ENCODE results near the gene ZDHHC13.

DNA sequence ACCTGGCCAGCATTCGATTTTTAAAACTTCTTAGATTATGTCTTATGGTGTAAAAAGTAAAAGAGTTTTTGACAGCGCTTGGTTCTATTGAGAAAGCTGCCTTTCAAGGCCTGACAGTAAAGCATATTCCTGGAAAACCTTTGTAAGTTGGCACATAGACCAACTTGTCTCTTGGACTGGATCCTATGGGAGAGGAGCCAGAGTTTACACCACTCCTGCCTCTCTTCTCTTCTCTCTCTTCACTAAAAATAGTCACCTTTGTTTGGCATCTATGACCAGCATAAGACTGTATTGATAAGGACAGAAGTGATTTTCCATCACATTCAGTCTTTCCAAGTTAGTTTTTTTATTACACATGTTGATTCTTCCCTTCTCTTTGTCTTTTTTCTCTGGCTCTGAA is 51.1 kb downstream of the ZDHHC13 start:
- TF ChIP-seq, protein P1, sequence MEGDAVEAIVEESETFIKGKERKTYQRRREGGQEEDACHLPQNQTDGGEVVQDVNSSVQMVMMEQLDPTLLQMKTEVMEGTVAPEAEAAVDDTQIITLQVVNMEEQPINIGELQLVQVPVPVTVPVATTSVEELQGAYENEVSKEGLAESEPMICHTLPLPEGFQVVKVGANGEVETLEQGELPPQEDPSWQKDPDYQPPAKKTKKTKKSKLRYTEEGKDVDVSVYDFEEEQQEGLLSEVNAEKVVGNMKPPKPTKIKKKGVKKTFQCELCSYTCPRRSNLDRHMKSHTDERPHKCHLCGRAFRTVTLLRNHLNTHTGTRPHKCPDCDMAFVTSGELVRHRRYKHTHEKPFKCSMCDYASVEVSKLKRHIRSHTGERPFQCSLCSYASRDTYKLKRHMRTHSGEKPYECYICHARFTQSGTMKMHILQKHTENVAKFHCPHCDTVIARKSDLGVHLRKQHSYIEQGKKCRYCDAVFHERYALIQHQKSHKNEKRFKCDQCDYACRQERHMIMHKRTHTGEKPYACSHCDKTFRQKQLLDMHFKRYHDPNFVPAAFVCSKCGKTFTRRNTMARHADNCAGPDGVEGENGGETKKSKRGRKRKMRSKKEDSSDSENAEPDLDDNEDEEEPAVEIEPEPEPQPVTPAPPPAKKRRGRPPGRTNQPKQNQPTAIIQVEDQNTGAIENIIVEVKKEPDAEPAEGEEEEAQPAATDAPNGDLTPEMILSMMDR (IDR thresholded peaks at IDR 0.05), result no peak
- no peak for TF ChIP-seq POLR2A (IDR thresholded peaks at IDR 0.05)

Data from testis (tissue), 2 donors.